ENCODE data around the gene LMNA.

The LMNA gene

GRCh38 chr1:156140879-156141707, 26.6 kb downstream of the LMNA start:
- Histone ChIP-seq H3K27me3 (ENCODE audit: control insufficient read depth in 2 of 2, insufficient read depth in 2 of 2, low read length in 2 of 2) (no peaks in the 10 kb centered on the region), H3K27ac (ENCODE audit: low read depth in 2 of 2, low read length in 2 of 2) (no peak overlapping the region), H3K4me1 (ENCODE audit: control insufficient read depth in 2 of 2, insufficient read depth in 2 of 2, low read length in 2 of 2) (peaks cover 1 to 3% of the 10 kb centered on the region in 2 donors), H3K36me3 (ENCODE audit: control insufficient read depth in 2 of 2, insufficient read depth in 2 of 2, low read length in 2 of 2) (peaks cover 31 to 37% of the 10 kb centered on the region in 2 donors), H3K9ac (ENCODE audit: low read depth in 1 of 2, low read length in 2 of 2) (no peak overlapping the region), H3K4me3 (ENCODE audit: low read length in 2 of 2) (no peak overlapping the region), H3K9me3 (ENCODE audit: control insufficient read depth in 2 of 2, low read length in 2 of 2) (no peaks in the 10 kb centered on the region)

GRCh38 chr1:156143765-156144489, 29.4 kb downstream of the LMNA start:
- H3K27ac ChIP-seq (ENCODE audit: low read depth in 2 of 2, low read length in 2 of 2): no peak overlapping the region
- H3K4me1 ChIP-seq (ENCODE audit: control insufficient read depth in 2 of 2, insufficient read depth in 2 of 2, low read length in 2 of 2): peaks cover 12 to 13% of the 10 kb centered on the region in 2 donors
- no peaks in the 10 kb centered on the region for H3K9me3 ChIP-seq (ENCODE audit: control insufficient read depth in 2 of 2, low read length in 2 of 2)
- H3K36me3 ChIP-seq (ENCODE audit: control insufficient read depth in 2 of 2, insufficient read depth in 2 of 2, low read length in 2 of 2): peaks cover 5 to 8% of the 10 kb centered on the region in 2 donors
- no peak overlapping the region for H3K4me3 ChIP-seq (ENCODE audit: low read length in 2 of 2)
- no peaks in the 10 kb centered on the region for H3K27me3 ChIP-seq (ENCODE audit: control insufficient read depth in 2 of 2, insufficient read depth in 2 of 2, low read length in 2 of 2)
- no peak overlapping the region for H3K9ac ChIP-seq (ENCODE audit: low read depth in 1 of 2, low read length in 2 of 2)

GRCh38 chr1:156144742-156145141, 30.2 kb downstream of the LMNA start:
- Histone ChIP-seq H3K27me3 (ENCODE audit: control insufficient read depth in 2 of 2, insufficient read depth in 2 of 2, low read length in 2 of 2) (no peaks in the 10 kb centered on the region), H3K27ac (ENCODE audit: low read depth in 2 of 2, low read length in 2 of 2) (no peak overlapping the region), H3K4me3 (ENCODE audit: low read length in 2 of 2) (no peak overlapping the region), H3K9me3 (ENCODE audit: control insufficient read depth in 2 of 2, low read length in 2 of 2) (no peaks in the 10 kb centered on the region), H3K36me3 (ENCODE audit: control insufficient read depth in 2 of 2, insufficient read depth in 2 of 2, low read length in 2 of 2) (peaks cover 4 to 6% of the 10 kb centered on the region in 2 donors), H3K4me1 (ENCODE audit: control insufficient read depth in 2 of 2, insufficient read depth in 2 of 2, low read length in 2 of 2) (peaks cover 12 to 13% of the 10 kb centered on the region in 2 donors), H3K9ac (ENCODE audit: low read depth in 1 of 2, low read length in 2 of 2) (no peak overlapping the region)

GRCh38 chr1:156145650-156146019, 31.1 kb downstream of the LMNA start:
- no peak overlapping the region for H3K4me3 ChIP-seq (ENCODE audit: low read length in 2 of 2)
- peaks cover 13 to 14% of the 10 kb centered on the region in 2 donors for H3K4me1 ChIP-seq (ENCODE audit: control insufficient read depth in 2 of 2, insufficient read depth in 2 of 2, low read length in 2 of 2)
- H3K27ac ChIP-seq (ENCODE audit: low read depth in 2 of 2, low read length in 2 of 2): no peak overlapping the region
- H3K9me3 ChIP-seq (ENCODE audit: control insufficient read depth in 2 of 2, low read length in 2 of 2): no peaks in the 10 kb centered on the region
- no peak overlapping the region for H3K9ac ChIP-seq (ENCODE audit: low read depth in 1 of 2, low read length in 2 of 2)
- no peaks in the 10 kb centered on the region for H3K27me3 ChIP-seq (ENCODE audit: control insufficient read depth in 2 of 2, insufficient read depth in 2 of 2, low read length in 2 of 2)
- no peaks in the 10 kb centered on the region for H3K36me3 ChIP-seq (ENCODE audit: control insufficient read depth in 2 of 2, insufficient read depth in 2 of 2, low read length in 2 of 2)

GRCh38 chr1:156146020-156146768, 31.7 kb downstream of the LMNA start:
- Histone ChIP-seq H3K9ac (ENCODE audit: low read depth in 1 of 2, low read length in 2 of 2) (no peak overlapping the region), H3K4me3 (ENCODE audit: low read length in 2 of 2) (peak overlapping the region in 1 of 2 donors; percentile 38), H3K27me3 (ENCODE audit: control insufficient read depth in 2 of 2, insufficient read depth in 2 of 2, low read length in 2 of 2) (no peaks in the 10 kb centered on the region), H3K9me3 (ENCODE audit: control insufficient read depth in 2 of 2, low read length in 2 of 2) (no peaks in the 10 kb centered on the region), H3K4me1 (ENCODE audit: control insufficient read depth in 2 of 2, insufficient read depth in 2 of 2, low read length in 2 of 2) (peaks cover 13 to 17% of the 10 kb centered on the region in 2 donors), H3K36me3 (ENCODE audit: control insufficient read depth in 2 of 2, insufficient read depth in 2 of 2, low read length in 2 of 2) (no peaks in the 10 kb centered on the region), H3K27ac (ENCODE audit: low read depth in 2 of 2, low read length in 2 of 2) (peak overlapping the region in 1 of 2 donors; percentile 0)

DNA sequence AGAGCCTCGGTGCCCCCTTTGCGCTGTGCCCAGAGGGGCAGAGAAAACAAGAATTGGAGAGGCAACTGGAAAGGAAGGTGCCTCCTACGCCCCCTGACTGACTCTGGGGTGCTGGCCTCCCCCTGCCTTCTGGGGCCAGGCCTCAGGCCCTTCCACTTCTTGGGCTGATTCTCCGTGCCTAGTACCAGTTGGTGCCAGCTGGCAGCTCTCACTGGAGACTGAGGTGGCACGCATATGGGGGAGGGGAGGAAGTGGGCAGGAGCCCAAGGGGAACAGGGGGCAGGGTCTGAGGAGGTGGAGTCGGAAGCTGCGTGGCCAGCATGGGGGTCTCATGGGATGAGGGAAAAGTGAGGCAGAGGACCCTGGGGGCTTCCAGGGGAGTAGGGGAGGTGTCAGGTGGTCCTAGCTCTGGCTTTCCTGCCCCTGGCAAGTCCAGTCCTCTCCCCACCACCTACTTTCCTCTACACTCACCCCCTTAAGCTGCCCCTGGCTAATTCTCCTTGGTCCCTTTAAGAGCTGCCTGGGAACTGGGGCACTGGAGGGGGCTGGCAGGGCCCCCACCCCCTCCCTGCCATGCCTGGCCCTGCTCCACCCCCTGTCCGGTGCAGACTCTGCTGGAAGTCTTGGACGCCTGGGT, 32.4 kb downstream of the LMNA start:
- Histone ChIP-seq H3K27me3 (ENCODE audit: control insufficient read depth in 2 of 2, insufficient read depth in 2 of 2, low read length in 2 of 2) (no peaks in the 10 kb centered on the region), H3K27ac (ENCODE audit: low read depth in 2 of 2, low read length in 2 of 2) (peak overlapping the region in 1 of 2 donors; percentile 0), H3K36me3 (ENCODE audit: control insufficient read depth in 2 of 2, insufficient read depth in 2 of 2, low read length in 2 of 2) (no peaks in the 10 kb centered on the region), H3K9ac (ENCODE audit: low read depth in 1 of 2, low read length in 2 of 2) (no peak overlapping the region), H3K9me3 (ENCODE audit: control insufficient read depth in 2 of 2, low read length in 2 of 2) (no peaks in the 10 kb centered on the region), H3K4me3 (ENCODE audit: low read length in 2 of 2) (no peak overlapping the region), H3K4me1 (ENCODE audit: control insufficient read depth in 2 of 2, insufficient read depth in 2 of 2, low read length in 2 of 2) (peaks cover 13 to 18% of the 10 kb centered on the region in 2 donors)

GRCh38 chr1:156148216-156148615, 33.7 kb downstream of the LMNA start:
- H3K36me3 ChIP-seq (ENCODE audit: control insufficient read depth in 2 of 2, insufficient read depth in 2 of 2, low read length in 2 of 2): no peaks in the 10 kb centered on the region
- no peaks in the 10 kb centered on the region for H3K27me3 ChIP-seq (ENCODE audit: control insufficient read depth in 2 of 2, insufficient read depth in 2 of 2, low read length in 2 of 2)
- H3K4me3 ChIP-seq (ENCODE audit: low read length in 2 of 2): no peak overlapping the region
- no peaks in the 10 kb centered on the region for H3K9me3 ChIP-seq (ENCODE audit: control insufficient read depth in 2 of 2, low read length in 2 of 2)
- no peak overlapping the region for H3K9ac ChIP-seq (ENCODE audit: low read depth in 1 of 2, low read length in 2 of 2)
- H3K4me1 ChIP-seq (ENCODE audit: control insufficient read depth in 2 of 2, insufficient read depth in 2 of 2, low read length in 2 of 2): peaks cover 15 to 18% of the 10 kb centered on the region in 2 donors
- peak overlapping the region; percentile 1 to 58 for H3K27ac ChIP-seq (ENCODE audit: low read depth in 2 of 2, low read length in 2 of 2)

- Histone ChIP-seq H3K27me3 (ENCODE audit: control insufficient read depth in 2 of 2, insufficient read depth in 2 of 2, low read length in 2 of 2) (no peaks in the 10 kb centered on the region), H3K9ac (ENCODE audit: low read depth in 1 of 2, low read length in 2 of 2) (no peak overlapping the region), H3K27ac (ENCODE audit: low read depth in 2 of 2, low read length in 2 of 2) (peak overlapping the region in 1 of 2 donors; percentile 28), H3K9me3 (ENCODE audit: control insufficient read depth in 2 of 2, low read length in 2 of 2) (no peaks in the 10 kb centered on the region), H3K36me3 (ENCODE audit: control insufficient read depth in 2 of 2, insufficient read depth in 2 of 2, low read length in 2 of 2) (no peaks in the 10 kb centered on the region), H3K4me1 (ENCODE audit: control insufficient read depth in 2 of 2, insufficient read depth in 2 of 2, low read length in 2 of 2) (peaks cover 17 to 25% of the 10 kb centered on the region in 2 donors), H3K4me3 (ENCODE audit: low read length in 2 of 2) (peak overlapping the region in 1 of 2 donors; percentile 31)
These were observed 35.1 kb downstream of the LMNA start for GRCh38 chr1:156149374-156150332.

Measured in mucosa of rectum (tissue), 2 donors.